Fibroblast of villous mesenchyme (primary cell): ENCODE results near the gene CCDC30. TPM values are rescaled to one million over a fixed set of nuclear protein-coding genes. Genes with fewer than 3 reads are reported as not detected.

Source experiments
- DNase-seq: peaks from one replicate; pipeline ENCODE4 v3.0.0-alpha.2; 2010; ENCODE audit warnings: low read depth
- H3K4me3 ChIP-seq: 2 replicates; pipeline ENCODE4 v1.5.1; 2011; ENCODE audit warnings: low read depth, mild to moderate bottlenecking, low read length
- CTCF ChIP-seq: IDR thresholded peaks from 2 replicates; pipeline ENCODE4 v1.5.1; 2012; ENCODE audit warnings: low read depth, mild to moderate bottlenecking, low read length; ENCODE audit not compliant: insufficient read depth
- total RNA-seq: library from RNA; depleted of rRNA; stranded (reverse); fragments of >200 nt; gene quantifications from 2 replicates; pipeline ENCODE4 v1.2.3, GENCODE V29; 2012

The CCDC30 gene
- total RNA-seq, 1 donor, result 0.86 TPM

GRCh38 chr1:42669936-42670335 lies 206.8 kb downstream of the CCDC30 start:
- H3K4me3 ChIP-seq, result no peak overlapping the region
- no peak for DNase-seq
- TF ChIP-seq CTCF, result no peak

- H3K4me3 ChIP-seq, result no peak overlapping the region
- no peak for TF ChIP-seq CTCF
- no peak for DNase-seq
Measured at GRCh38 chr1:42670425-42670824, 207.3 kb downstream of the CCDC30 start.

- H3K4me3 ChIP-seq, result no peak overlapping the region
- DNase-seq, result no peak
- TF ChIP-seq CTCF, result no peak
Measured at GRCh38 chr1:42674214-42674613, 211.1 kb downstream of the CCDC30 start.

- DNase-seq, result no peak
- TF ChIP-seq CTCF, result no peak
- H3K4me3 ChIP-seq, result no peak overlapping the region
Measured at GRCh38 chr1:42674682-42675081, 211.6 kb downstream of the CCDC30 start.

GRCh38 chr1:42675467-42675866 lies 212.4 kb downstream of the CCDC30 start:
- H3K4me3 ChIP-seq, result no peak overlapping the region
- no peak for DNase-seq
- TF ChIP-seq CTCF, result no peak

GRCh38 chr1:42676534-42677087 lies 213.5 kb downstream of the CCDC30 start:
- H3K4me3 ChIP-seq, result no peak overlapping the region
- no peak for TF ChIP-seq CTCF
- no peak for DNase-seq

GRCh38 chr1:42679364-42679983 lies 216.4 kb downstream of the CCDC30 start:
- no peak for TF ChIP-seq CTCF
- no peak for DNase-seq

More at GRCh38 chr1:42679364-42679983, 216.4 kb downstream of the CCDC30 start:
- H3K4me3 ChIP-seq, result no peak overlapping the region
